ENCODE measurements around the gene UROD. TPM values are rescaled to one million over a fixed set of nuclear protein-coding genes. Genes with fewer than 3 reads are reported as not detected.

The UROD gene
- total and polyA plus RNA-seq, 4 donors, result 84.2 to 131 (median 95.7) TPM

DNA sequence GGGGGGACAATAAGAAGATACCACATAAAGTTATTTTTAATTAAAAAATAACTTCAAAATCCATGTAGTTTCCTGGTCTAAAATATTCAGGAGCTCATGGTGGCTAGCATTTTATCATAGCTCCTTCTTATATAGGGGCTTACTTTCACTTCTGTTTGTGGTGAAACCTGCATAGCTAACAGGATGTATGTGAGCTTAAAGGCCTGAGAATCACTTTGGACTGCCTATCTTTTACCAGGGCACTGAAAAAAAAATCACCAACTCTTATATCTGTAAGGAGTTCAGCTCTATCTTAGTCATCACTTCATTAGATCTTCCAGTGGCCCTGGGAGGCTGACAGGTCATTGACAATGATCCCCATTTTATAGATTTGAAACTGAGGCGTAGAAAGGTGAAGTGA lies 21.3 kb downstream of the UROD start:
- WGBS (ENCODE audit: insufficient coverage), result no CpG with 5 or more reads among the region's 1 CpG
- Histone ChIP-seq H3K4me3 (ENCODE audit: low read depth, low read length) (no peak overlapping the region), H3K9me3 (ENCODE audit: control insufficient read depth, insufficient read depth, low read length) (no peaks in the 10 kb centered on the region), H3K27me3 (ENCODE audit: control insufficient read depth, insufficient read depth, low read length) (no peaks in the 10 kb centered on the region), H3K4me1 (ENCODE audit: control insufficient read depth, insufficient read depth, low read length) (no peaks in the 10 kb centered on the region), H3K36me3 (ENCODE audit: control insufficient read depth, insufficient read depth, low read length) (peaks cover 35% of the 10 kb centered on the region), H3K27ac (ENCODE audit: low read depth, low read length) (no peak overlapping the region)
- DNase-seq (ENCODE audit: low read depth in 4 of 6, low spot score in 6 of 6), result no peak

DNA sequence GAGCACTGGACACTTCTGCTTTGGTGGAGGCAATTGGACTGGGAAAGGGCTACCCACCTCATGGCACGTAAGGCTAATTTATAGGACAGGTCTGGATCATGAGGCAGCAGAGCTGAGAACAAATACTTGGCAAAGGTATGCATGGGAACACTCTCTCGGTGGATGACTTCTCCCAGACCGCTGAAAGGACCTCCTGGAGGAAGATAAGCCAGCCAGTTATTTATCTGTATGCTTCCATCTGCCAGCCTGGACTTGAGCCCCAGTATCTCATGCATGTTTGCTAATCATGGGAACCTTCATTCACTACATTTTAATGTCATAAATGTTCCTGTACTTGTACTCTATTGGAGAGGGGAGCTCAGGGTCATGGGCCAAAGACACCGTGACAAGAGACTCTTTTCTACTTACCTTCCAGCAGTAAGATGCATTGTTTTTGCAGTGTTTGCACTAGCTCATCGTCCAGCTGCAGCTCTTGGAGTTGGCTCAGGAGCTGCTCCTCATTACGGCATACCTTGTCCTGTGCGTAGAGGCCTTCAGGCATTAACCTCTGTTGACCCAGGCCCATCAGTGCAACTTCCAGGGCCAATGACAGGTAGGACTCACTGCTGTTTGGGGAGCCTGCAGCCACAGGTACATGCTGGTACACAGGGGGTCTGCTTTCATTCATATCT lies 23.7 kb downstream of the UROD start:
- Histone ChIP-seq H3K4me3 (ENCODE audit: low read depth, low read length) (no peak overlapping the region), H3K4me1 (ENCODE audit: control insufficient read depth, insufficient read depth, low read length) (no peaks in the 10 kb centered on the region), H3K27ac (ENCODE audit: low read depth, low read length) (no peak overlapping the region), H3K36me3 (ENCODE audit: control insufficient read depth, insufficient read depth, low read length) (peaks cover 34% of the 10 kb centered on the region), H3K27me3 (ENCODE audit: control insufficient read depth, insufficient read depth, low read length) (no peaks in the 10 kb centered on the region), H3K9me3 (ENCODE audit: control insufficient read depth, insufficient read depth, low read length) (no peaks in the 10 kb centered on the region)
- WGBS (ENCODE audit: insufficient coverage), result 89% methylated on average over 7 of the region's 7 CpGs
- DNase-seq (ENCODE audit: low read depth in 4 of 6, low spot score in 6 of 6), result no peak

DNA sequence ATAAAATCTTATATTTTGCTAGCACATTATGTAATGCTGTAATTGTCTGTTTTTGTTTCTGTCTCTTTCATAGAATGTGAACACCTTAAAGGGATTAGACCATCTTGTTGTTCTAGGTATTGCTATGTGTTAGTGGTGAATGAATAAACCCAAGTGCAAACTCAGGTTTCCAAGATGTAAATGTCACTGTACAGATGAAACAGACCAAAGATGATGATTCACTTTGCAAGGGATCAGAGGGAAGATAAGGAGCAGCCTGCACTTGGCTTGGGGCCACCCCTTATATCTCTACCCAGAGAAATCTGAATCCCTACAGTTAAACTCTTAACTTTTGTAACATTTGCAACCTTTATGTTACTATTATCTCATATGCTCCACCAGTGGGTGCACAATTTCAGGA lies 25.4 kb downstream of the UROD start:
- Histone ChIP-seq H3K4me1 (ENCODE audit: control insufficient read depth, insufficient read depth, low read length) (no peaks in the 10 kb centered on the region), H3K9me3 (ENCODE audit: control insufficient read depth, insufficient read depth, low read length) (no peaks in the 10 kb centered on the region), H3K27me3 (ENCODE audit: control insufficient read depth, insufficient read depth, low read length) (no peaks in the 10 kb centered on the region), H3K4me3 (ENCODE audit: low read depth, low read length) (no peak overlapping the region), H3K36me3 (ENCODE audit: control insufficient read depth, insufficient read depth, low read length) (peaks cover 20% of the 10 kb centered on the region), H3K27ac (ENCODE audit: low read depth, low read length) (no peak overlapping the region)
- DNase-seq (ENCODE audit: low read depth in 4 of 6, low spot score in 6 of 6), result no peak

DNA sequence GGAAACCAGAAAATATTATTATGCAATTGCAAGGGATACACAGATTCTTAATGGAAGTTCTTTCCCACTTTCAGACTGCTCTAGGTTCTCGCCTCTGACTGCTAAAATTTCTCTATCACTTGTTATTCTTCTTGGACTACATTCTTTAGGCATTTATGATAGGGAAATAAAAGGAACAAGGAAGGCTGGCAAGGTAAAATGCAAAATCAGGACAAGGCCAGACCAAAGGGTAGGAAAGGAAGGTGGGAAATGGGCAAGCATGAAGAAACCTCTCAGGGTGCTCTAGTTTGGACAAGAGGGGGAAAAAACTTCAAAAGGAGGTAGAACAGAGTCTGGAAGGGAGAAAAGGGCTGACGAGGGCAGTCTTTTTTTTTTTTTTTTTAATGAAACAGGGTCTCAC lies 26.2 kb downstream of the UROD start:
- no peak overlapping the region for H3K27ac ChIP-seq (ENCODE audit: low read depth, low read length)
- peaks cover 19% of the 10 kb centered on the region for H3K36me3 ChIP-seq (ENCODE audit: control insufficient read depth, insufficient read depth, low read length)
- no peaks in the 10 kb centered on the region for H3K4me1 ChIP-seq (ENCODE audit: control insufficient read depth, insufficient read depth, low read length)
- no peaks in the 10 kb centered on the region for H3K27me3 ChIP-seq (ENCODE audit: control insufficient read depth, insufficient read depth, low read length)
- DNase-seq (ENCODE audit: low read depth in 4 of 6, low spot score in 6 of 6), result no peak
- no peaks in the 10 kb centered on the region for H3K9me3 ChIP-seq (ENCODE audit: control insufficient read depth, insufficient read depth, low read length)
- WGBS (ENCODE audit: insufficient coverage), result no CpG with 5 or more reads among the region's 2 CpGs
- no peak overlapping the region for H3K4me3 ChIP-seq (ENCODE audit: low read depth, low read length)

DNA sequence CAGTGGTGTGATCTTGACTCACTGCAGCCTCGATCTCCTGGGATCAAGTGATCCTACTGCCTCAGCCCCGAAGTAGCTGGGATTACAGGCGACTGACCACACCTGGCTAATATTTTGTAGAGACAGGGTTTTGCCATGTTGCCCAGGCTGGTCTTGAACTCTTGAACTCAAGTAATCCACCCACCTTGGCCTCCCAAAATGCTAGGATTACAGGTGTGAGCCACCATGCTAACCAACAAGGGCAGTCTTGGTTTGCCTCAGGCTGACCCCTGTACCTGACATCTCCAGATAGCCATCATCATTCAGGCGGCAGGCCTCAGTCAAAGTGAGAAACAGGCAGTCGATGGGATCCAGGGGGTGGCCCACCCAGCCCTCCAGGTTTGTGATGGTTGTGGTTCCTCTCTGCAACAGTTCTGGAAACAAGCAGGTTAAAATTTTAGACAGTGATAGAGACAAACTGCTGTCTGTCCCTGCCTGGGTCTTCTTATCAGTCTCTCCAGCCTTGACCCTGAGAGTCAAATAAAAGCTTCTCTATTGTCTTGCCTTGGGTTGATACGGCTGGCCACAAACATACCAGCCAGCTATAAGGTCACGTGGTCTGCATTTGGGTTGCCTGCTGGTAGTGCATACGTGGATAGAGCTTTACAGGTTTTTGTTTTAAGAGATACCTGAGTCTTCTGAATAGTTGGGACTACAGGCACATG lies 26.8 kb downstream of the UROD start:
- Histone ChIP-seq H3K27ac (ENCODE audit: low read depth, low read length) (no peak overlapping the region), H3K4me1 (ENCODE audit: control insufficient read depth, insufficient read depth, low read length) (no peaks in the 10 kb centered on the region), H3K27me3 (ENCODE audit: control insufficient read depth, insufficient read depth, low read length) (no peaks in the 10 kb centered on the region), H3K9me3 (ENCODE audit: control insufficient read depth, insufficient read depth, low read length) (no peaks in the 10 kb centered on the region), H3K4me3 (ENCODE audit: low read depth, low read length) (no peak overlapping the region), H3K36me3 (ENCODE audit: control insufficient read depth, insufficient read depth, low read length) (peaks cover 19% of the 10 kb centered on the region)
- 100% methylated on average over 5 of the region's 8 CpGs for WGBS (ENCODE audit: insufficient coverage)
- no peak for DNase-seq (ENCODE audit: low read depth in 4 of 6, low spot score in 6 of 6)

DNA sequence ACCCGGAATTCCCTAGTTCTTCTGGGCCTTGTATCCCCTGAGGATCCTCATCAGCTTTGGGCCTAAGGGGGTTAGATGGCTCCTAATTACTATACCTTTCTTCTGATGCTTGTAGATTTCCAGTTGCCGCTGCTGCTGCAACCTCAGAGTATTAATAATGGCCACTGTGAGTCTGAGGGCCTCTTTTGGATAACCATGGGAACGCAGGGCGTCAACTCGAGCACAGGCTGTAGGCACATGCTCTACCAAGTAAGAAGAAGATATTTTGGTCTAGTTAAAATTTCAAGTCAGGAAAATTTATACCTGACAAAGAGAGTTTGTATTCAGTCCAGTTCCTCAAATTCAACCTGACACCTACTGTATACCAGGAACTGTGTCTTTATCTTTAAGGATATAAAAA lies 28.2 kb downstream of the UROD start:
- Histone ChIP-seq H3K9me3 (ENCODE audit: control insufficient read depth, insufficient read depth, low read length) (no peaks in the 10 kb centered on the region), H3K27ac (ENCODE audit: low read depth, low read length) (no peak overlapping the region), H3K4me3 (ENCODE audit: low read depth, low read length) (no peak overlapping the region), H3K27me3 (ENCODE audit: control insufficient read depth, insufficient read depth, low read length) (no peaks in the 10 kb centered on the region), H3K4me1 (ENCODE audit: control insufficient read depth, insufficient read depth, low read length) (no peaks in the 10 kb centered on the region), H3K36me3 (ENCODE audit: control insufficient read depth, insufficient read depth, low read length) (peaks cover 16% of the 10 kb centered on the region)
- no peak for DNase-seq (ENCODE audit: low read depth in 4 of 6, low spot score in 6 of 6)
- WGBS (ENCODE audit: insufficient coverage), result no CpG with 5 or more reads among the region's 5 CpGs

DNA sequence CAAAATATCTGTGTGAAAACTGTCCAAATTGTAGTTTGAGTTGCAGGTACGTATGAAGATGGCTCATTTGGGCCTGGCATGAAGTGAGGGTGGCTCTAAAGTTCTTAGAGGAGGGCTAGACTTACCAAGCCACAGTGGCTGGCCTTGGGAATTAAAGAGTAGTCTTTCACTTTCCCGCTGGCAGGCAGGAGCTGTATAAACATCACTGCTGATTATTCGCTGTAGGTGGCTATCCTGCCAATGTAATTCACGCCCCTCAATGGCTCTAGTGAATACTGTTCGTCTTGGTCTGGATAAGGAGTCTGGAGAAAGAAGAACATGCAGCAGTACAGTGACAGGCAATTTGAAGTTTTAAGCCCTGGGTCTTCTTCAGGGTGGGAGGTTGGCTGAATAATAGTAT lies 31.0 kb downstream of the UROD start:
- Histone ChIP-seq H3K9me3 (ENCODE audit: control insufficient read depth, insufficient read depth, low read length) (no peaks in the 10 kb centered on the region), H3K27me3 (ENCODE audit: control insufficient read depth, insufficient read depth, low read length) (no peaks in the 10 kb centered on the region), H3K4me1 (ENCODE audit: control insufficient read depth, insufficient read depth, low read length) (no peaks in the 10 kb centered on the region), H3K27ac (ENCODE audit: low read depth, low read length) (no peak overlapping the region), H3K4me3 (ENCODE audit: low read depth, low read length) (no peak overlapping the region), H3K36me3 (ENCODE audit: control insufficient read depth, insufficient read depth, low read length) (peaks cover 7% of the 10 kb centered on the region)
- WGBS (ENCODE audit: insufficient coverage), result 85% methylated on average over 5 of the region's 5 CpGs
- no peak for DNase-seq (ENCODE audit: low read depth in 4 of 6, low spot score in 6 of 6)

DNA sequence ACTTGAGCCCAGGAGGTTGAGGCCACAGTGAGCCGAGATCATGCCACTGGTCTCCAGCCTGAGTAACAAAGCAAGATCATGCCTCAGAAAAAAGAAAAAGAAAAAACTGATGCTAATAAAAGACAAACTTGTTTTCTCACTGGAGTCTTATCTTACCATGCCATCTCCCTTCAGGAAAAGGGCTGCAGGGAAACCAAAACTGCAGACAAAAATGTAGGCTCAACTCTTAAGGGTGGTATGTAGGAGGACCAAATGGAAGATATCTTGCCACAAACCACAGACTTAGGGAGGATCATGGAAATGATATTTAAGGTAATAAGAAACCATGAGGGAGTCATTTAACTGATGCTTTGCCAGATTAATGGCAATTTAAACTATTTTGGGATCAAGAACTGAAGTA lies 32.9 kb downstream of the UROD start:
- Histone ChIP-seq H3K4me1 (ENCODE audit: control insufficient read depth, insufficient read depth, low read length) (no peaks in the 10 kb centered on the region), H3K27me3 (ENCODE audit: control insufficient read depth, insufficient read depth, low read length) (no peaks in the 10 kb centered on the region), H3K36me3 (ENCODE audit: control insufficient read depth, insufficient read depth, low read length) (peaks cover 5% of the 10 kb centered on the region), H3K9me3 (ENCODE audit: control insufficient read depth, insufficient read depth, low read length) (no peaks in the 10 kb centered on the region), H3K27ac (ENCODE audit: low read depth, low read length) (no peak overlapping the region), H3K4me3 (ENCODE audit: low read depth, low read length) (no peak overlapping the region)
- no peak for DNase-seq (ENCODE audit: low read depth in 4 of 6, low spot score in 6 of 6)
- WGBS (ENCODE audit: insufficient coverage), result 86% methylated on average over 1 of the region's 1 CpG

DNA sequence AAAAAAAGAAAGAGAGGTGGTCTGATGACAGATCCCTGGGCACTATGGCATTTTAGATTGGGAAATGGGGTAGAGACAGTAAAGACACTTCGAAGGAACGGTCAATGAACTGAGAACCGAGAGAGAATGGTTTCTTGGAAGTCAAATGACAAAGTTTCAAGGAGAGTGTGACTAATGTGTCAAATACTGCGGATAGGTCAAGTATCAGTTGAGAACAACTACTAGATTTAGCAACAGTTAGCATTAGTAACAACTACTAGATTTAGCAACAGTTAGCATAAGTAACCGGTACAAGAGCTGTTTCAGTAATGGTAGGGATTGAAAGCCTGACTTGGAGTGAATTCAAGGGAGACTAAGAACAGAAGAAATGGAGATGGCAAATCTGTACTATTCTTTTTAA lies 35.0 kb downstream of the UROD start:
- Histone ChIP-seq H3K4me1 (ENCODE audit: control insufficient read depth, insufficient read depth, low read length) (no peaks in the 10 kb centered on the region), H3K27ac (ENCODE audit: low read depth, low read length) (no peak overlapping the region), H3K36me3 (ENCODE audit: control insufficient read depth, insufficient read depth, low read length) (peaks cover 5% of the 10 kb centered on the region), H3K27me3 (ENCODE audit: control insufficient read depth, insufficient read depth, low read length) (no peaks in the 10 kb centered on the region), H3K4me3 (ENCODE audit: low read depth, low read length) (no peak overlapping the region), H3K9me3 (ENCODE audit: control insufficient read depth, insufficient read depth, low read length) (no peaks in the 10 kb centered on the region)
- 100% methylated on average over 3 of the region's 5 CpGs for WGBS (ENCODE audit: insufficient coverage)
- no peak for DNase-seq (ENCODE audit: low read depth in 4 of 6, low spot score in 6 of 6)
